OCI-LY1 (cell line): Measurements from ENCODE around the gene RND2.

ENCODE experiments used
- H2AFZ ChIP-seq: fragments of 200-600 bp; sonication (generic), shearing (Covaris generic); 2 replicates; pipeline ENCODE4 v1.6.0; 2014; ENCODE audit warnings: antibody characterized with exemption, mild to moderate bottlenecking, low read length
- H3F3A ChIP-seq: fragments of 200-600 bp; sonication (generic), shearing (Covaris generic); 2 replicates; pipeline ENCODE4 v1.6.0; 2014; ENCODE audit warnings: mild to moderate bottlenecking, antibody characterized with exemption, low read length, moderate library complexity; ENCODE audit not compliant: insufficient read depth
- H3K27ac ChIP-seq: fragments of 200-600 bp; sonication (generic); 2 replicates; pipeline ENCODE4 v1.5.1; 2014; ENCODE audit warnings: low read length, mixed run types, mild to moderate bottlenecking, low read depth; ENCODE audit not compliant: poor library complexity, severe bottlenecking
- H3K27me3 ChIP-seq: fragments of 200-600 bp; sonication (generic); 2 replicates; pipeline ENCODE4 v1.6.0; 2014; ENCODE audit warnings: antibody characterized with exemption, mild to moderate bottlenecking, low read length, moderate library complexity; ENCODE audit not compliant: insufficient read depth
- H3K36me3 ChIP-seq: fragments of 200-600 bp; sonication (generic); 2 replicates; pipeline ENCODE4 v1.6.1; 2014; ENCODE audit warnings: mild to moderate bottlenecking, antibody characterized with exemption, low read length, moderate library complexity, mixed read lengths; ENCODE audit not compliant: insufficient read depth
- H3K4me1 ChIP-seq: fragments of 200-600 bp; sonication (generic); 2 replicates; pipeline ENCODE4 v1.5.1; 2014; ENCODE audit warnings: mild to moderate bottlenecking, low read length, moderate library complexity; ENCODE audit not compliant: insufficient read depth, severe bottlenecking
- H3K4me2 ChIP-seq: fragments of 200-600 bp; sonication (generic), shearing (Covaris generic); 2 replicates; pipeline ENCODE4 v1.6.1; 2014; ENCODE audit warnings: low read length
- H3K4me3 ChIP-seq: fragments of 200-600 bp; sonication (generic); 2 replicates; pipeline ENCODE4 v1.5.1; 2014; ENCODE audit warnings: low read length, low read depth, mild to moderate bottlenecking, mixed read lengths; ENCODE audit not compliant: poor library complexity, severe bottlenecking
- H3K79me2 ChIP-seq: fragments of 200-600 bp; shearing (Covaris generic); 2 replicates; pipeline ENCODE4 v1.6.1; 2016; ENCODE audit warnings: mixed run types, low read length, mixed read lengths; ENCODE audit not compliant: insufficient read depth
- H3K9ac ChIP-seq: fragments of 200-600 bp; sonication (generic), shearing (Covaris generic); 2 replicates; pipeline ENCODE4 v1.6.1; 2014; ENCODE audit warnings: mild to moderate bottlenecking, low read length, mixed read lengths
- H3K9me2 ChIP-seq: fragments of 200-600 bp; sonication (generic), shearing (Covaris generic); 2 replicates; pipeline ENCODE4 v1.6.1; 2014; ENCODE audit warnings: low read depth, mild to moderate bottlenecking, low read length, mixed read lengths
- H3K9me3 ChIP-seq: fragments of 200-600 bp; shearing (Covaris generic); 2 replicates; pipeline ENCODE4 v1.6.1; 2014; ENCODE audit warnings: low read length, mixed read lengths
- H4K20me1 ChIP-seq: fragments of 200-600 bp; sonication (generic), shearing (Covaris generic); 2 replicates; pipeline ENCODE4 v1.6.0; 2016; ENCODE audit warnings: mild to moderate bottlenecking, low read length; ENCODE audit not compliant: insufficient read depth
- EZH2 ChIP-seq: fragments of 200-600 bp; sonication (generic), shearing (Covaris generic); IDR thresholded peaks from 2 replicates; pipeline ENCODE4 v1.8.0; 2017; ENCODE audit warnings: borderline replicate concordance, mixed run types, mild to moderate bottlenecking, antibody characterized with exemption, low read length, moderate library complexity, mixed read lengths
- TF ChIP-seq, protein P1 (sequence below): fragments of 200-600 bp; sonication (generic), shearing (Covaris generic); IDR thresholded peaks from 2 replicates; pipeline ENCODE4 v1.5.1; 2017; ENCODE audit warnings: mild to moderate bottlenecking, antibody characterized with exemption, low read length, moderate library complexity, mixed read lengths

Gene RND2

GRCh38 chr17:43062984-43063638 lies 38.1 kb downstream of the RND2 start:
- no peaks in the 10 kb centered on the region for H3F3A ChIP-seq
- no peaks in the 10 kb centered on the region for H3K9me2 ChIP-seq
- H3K4me2 ChIP-seq: no peak overlapping the region
- no peaks in the 10 kb centered on the region for H3K4me1 ChIP-seq
- no peaks in the 10 kb centered on the region for H3K79me2 ChIP-seq
- TF ChIP-seq EZH2: no peak
- TF ChIP-seq, protein P1, sequence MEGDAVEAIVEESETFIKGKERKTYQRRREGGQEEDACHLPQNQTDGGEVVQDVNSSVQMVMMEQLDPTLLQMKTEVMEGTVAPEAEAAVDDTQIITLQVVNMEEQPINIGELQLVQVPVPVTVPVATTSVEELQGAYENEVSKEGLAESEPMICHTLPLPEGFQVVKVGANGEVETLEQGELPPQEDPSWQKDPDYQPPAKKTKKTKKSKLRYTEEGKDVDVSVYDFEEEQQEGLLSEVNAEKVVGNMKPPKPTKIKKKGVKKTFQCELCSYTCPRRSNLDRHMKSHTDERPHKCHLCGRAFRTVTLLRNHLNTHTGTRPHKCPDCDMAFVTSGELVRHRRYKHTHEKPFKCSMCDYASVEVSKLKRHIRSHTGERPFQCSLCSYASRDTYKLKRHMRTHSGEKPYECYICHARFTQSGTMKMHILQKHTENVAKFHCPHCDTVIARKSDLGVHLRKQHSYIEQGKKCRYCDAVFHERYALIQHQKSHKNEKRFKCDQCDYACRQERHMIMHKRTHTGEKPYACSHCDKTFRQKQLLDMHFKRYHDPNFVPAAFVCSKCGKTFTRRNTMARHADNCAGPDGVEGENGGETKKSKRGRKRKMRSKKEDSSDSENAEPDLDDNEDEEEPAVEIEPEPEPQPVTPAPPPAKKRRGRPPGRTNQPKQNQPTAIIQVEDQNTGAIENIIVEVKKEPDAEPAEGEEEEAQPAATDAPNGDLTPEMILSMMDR: no peak
- no peaks in the 10 kb centered on the region for H3K9me3 ChIP-seq
- no peak overlapping the region for H3K9ac ChIP-seq
- H3K27ac ChIP-seq: no peak overlapping the region
- H2AFZ ChIP-seq: no peak overlapping the region
- H3K4me3 ChIP-seq: no peak overlapping the region
- no peaks in the 10 kb centered on the region for H3K27me3 ChIP-seq
- no peaks in the 10 kb centered on the region for H4K20me1 ChIP-seq
- H3K36me3 ChIP-seq: peaks cover 74% of the 10 kb centered on the region

DNA sequence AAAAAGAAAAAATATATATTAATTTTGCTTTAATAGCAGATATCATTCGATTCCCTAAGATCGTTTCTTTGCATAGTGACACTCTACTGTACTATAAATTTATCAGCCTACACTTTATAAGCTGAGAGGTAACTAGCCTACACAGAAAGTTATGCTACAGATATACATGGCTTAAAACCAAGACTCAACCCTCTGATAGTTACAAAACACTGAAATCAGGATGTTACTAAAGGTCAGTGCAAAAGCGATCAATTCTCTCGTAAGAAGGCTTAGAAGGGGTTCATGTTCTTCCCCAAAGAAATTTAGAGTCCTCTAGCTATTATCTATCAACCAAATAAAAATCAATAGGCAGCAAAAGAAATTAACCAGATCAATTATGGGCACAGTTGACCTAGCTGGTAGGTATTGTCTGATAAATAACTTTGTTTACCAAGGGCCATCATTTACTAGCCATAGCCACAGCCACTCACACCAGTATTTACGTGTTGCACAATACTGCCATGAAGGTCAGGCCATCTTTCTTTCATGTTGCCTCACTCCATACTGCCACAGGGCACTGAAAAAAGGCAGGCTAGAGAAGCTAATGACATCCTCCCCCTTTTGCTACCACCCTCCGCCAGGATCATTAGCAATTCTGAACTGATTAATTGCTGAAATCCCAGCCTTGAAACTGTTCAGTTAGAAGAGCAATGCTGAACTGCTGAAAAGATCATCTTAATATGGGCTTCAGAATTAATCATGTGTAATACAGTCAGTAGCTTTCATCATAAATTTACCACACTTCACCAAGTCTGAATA lies 43.7 kb downstream of the RND2 start:
- Histone ChIP-seq H3F3A (no peaks in the 10 kb centered on the region), H3K27me3 (no peaks in the 10 kb centered on the region), H3K4me1 (no peaks in the 10 kb centered on the region), H3K36me3 (peaks cover 68% of the 10 kb centered on the region), H3K4me2 (no peak overlapping the region), H3K9me3 (no peaks in the 10 kb centered on the region), H3K9me2 (no peaks in the 10 kb centered on the region), H3K27ac (no peak overlapping the region), H4K20me1 (no peaks in the 10 kb centered on the region), H3K9ac (no peak overlapping the region), H2AFZ (no peak overlapping the region), H3K4me3 (no peak overlapping the region), H3K79me2 (no peaks in the 10 kb centered on the region)
- TF ChIP-seq, protein P1: no peak
- TF ChIP-seq EZH2: no peak

DNA sequence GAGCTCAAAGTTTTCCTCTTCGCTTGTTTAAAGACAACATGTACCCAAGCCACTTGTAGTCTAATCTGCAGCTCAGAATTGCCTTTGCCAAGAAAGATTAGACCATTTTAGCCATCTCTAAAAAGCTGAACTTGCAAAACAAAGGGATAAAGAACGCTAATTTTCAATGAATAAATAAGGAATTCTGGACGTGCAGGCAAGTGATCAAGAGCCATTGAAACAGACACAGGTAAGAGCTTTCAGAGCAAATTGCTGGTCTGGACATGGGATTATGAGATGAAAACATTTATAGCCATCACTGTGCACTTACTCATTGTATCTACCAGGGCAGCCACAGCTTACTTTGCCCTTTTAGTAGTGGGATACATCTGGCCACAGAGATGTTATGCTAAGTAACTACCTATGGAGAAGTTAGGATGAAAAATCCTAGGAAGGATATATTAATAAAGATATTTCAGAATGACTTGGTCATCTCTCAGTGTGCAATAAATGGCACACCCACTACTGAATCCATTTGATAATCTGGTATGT lies 44.4 kb downstream of the RND2 start:
- Histone ChIP-seq H3K9me2 (no peaks in the 10 kb centered on the region), H3K36me3 (peaks cover 68% of the 10 kb centered on the region), H3K9me3 (no peaks in the 10 kb centered on the region), H3K27ac (no peak overlapping the region), H3K4me1 (no peaks in the 10 kb centered on the region), H3K9ac (no peak overlapping the region), H2AFZ (no peak overlapping the region), H3K4me2 (no peak overlapping the region), H3F3A (no peaks in the 10 kb centered on the region), H3K4me3 (no peak overlapping the region), H3K27me3 (no peaks in the 10 kb centered on the region), H3K79me2 (no peaks in the 10 kb centered on the region), H4K20me1 (no peaks in the 10 kb centered on the region)
- TF ChIP-seq, protein P1: no peak
- TF ChIP-seq EZH2: no peak
